ENCODE results near the gene SLC9A1.
"Not testable (repeated sequence)": the region's sequence is repeated elsewhere in the genome, so short reads cannot be mapped to it uniquely, and the experiment has no call there.

Gene SLC9A1

GRCh38 chr1:27154991-27155781, at the start of gene SLC9A1:
Gene SLC9A1 (minus strand): TSS chr1:27155125. CDS start chr1:27154334, 791 bp downstream.
- FAIRE-seq (no peak), DNase-seq (ENCODE audit: insufficient read length, low spot score) (peak; percentile 67)

- FAIRE-seq = no peak
- DNase-seq (ENCODE audit: insufficient read length, low spot score) = no peak
These were observed 49.0 kb upstream of the SLC9A1 start for GRCh38 chr1:27203946-27204345.

- DNase-seq (ENCODE audit: insufficient read length, low spot score) = no peak
- no peak for FAIRE-seq
These were observed 46.4 kb upstream of the SLC9A1 start for GRCh38 chr1:27201295-27201694.

GRCh38 chr1:27193194-27193593, 38.3 kb upstream of the SLC9A1 start:
- no peak for DNase-seq (ENCODE audit: insufficient read length, low spot score)
- FAIRE-seq = no peak

GRCh38 chr1:27192039-27192529, 37.2 kb upstream of the SLC9A1 start:
- DNase-seq (ENCODE audit: insufficient read length, low spot score) (no peak), FAIRE-seq (no peak)

- not testable (repeated sequence) for DNase-seq (ENCODE audit: insufficient read length, low spot score); FAIRE-seq
These were observed 29.7 kb upstream of the SLC9A1 start for GRCh38 chr1:27184665-27185064.

GRCh38 chr1:27179979-27180378, 25.1 kb upstream of the SLC9A1 start:
- DNase-seq (ENCODE audit: insufficient read length, low spot score) (no peak), FAIRE-seq (no peak)

GRCh38 chr1:27179379-27179778, 24.5 kb upstream of the SLC9A1 start:
- DNase-seq (ENCODE audit: insufficient read length, low spot score) (no peak), FAIRE-seq (no peak)

GRCh38 chr1:27176954-27177353, 22.0 kb upstream of the SLC9A1 start:
- DNase-seq (ENCODE audit: insufficient read length, low spot score) (no peak), FAIRE-seq (no peak)

GRCh38 chr1:27176323-27176722, 21.4 kb upstream of the SLC9A1 start:
- DNase-seq (ENCODE audit: insufficient read length, low spot score) (no peak), FAIRE-seq (no peak)

- FAIRE-seq; DNase-seq (ENCODE audit: insufficient read length, low spot score): not testable (repeated sequence)
These were observed 18.1 kb upstream of the SLC9A1 start for GRCh38 chr1:27172992-27173391.

- DNase-seq (ENCODE audit: insufficient read length, low spot score) = no peak
These were observed 12.0 kb upstream of the SLC9A1 start for GRCh38 chr1:27166929-27167328.

GRCh38 chr1:27166351-27166802, 11.5 kb upstream of the SLC9A1 start:
- FAIRE-seq (no peak), DNase-seq (ENCODE audit: insufficient read length, low spot score) (peak; percentile 35)

More at GRCh38 chr1:27166929-27167328, 12.0 kb upstream of the SLC9A1 start:
- no peak for FAIRE-seq

GRCh38 chr1:27163093-27163492, 8.2 kb upstream of the SLC9A1 start:
- no peak for FAIRE-seq
- no peak for DNase-seq (ENCODE audit: insufficient read length, low spot score)

- no peak for DNase-seq (ENCODE audit: insufficient read length, low spot score)
- no peak for FAIRE-seq
These were observed 7.2 kb upstream of the SLC9A1 start for GRCh38 chr1:27162090-27162489.

GRCh38 chr1:27161594-27161993, 6.7 kb upstream of the SLC9A1 start:
- no peak for FAIRE-seq
- DNase-seq (ENCODE audit: insufficient read length, low spot score) = no peak

- FAIRE-seq = no peak
These were observed 2.3 kb upstream of the SLC9A1 start for GRCh38 chr1:27157194-27157593.

GRCh38 chr1:27154469-27154990, 395 bp downstream of the SLC9A1 start:
- FAIRE-seq (no peak), DNase-seq (ENCODE audit: insufficient read length, low spot score) (no peak)

More at GRCh38 chr1:27157194-27157593, 2.3 kb upstream of the SLC9A1 start:
- DNase-seq (ENCODE audit: insufficient read length, low spot score) = no peak

GRCh38 chr1:27153927-27154358, 982 bp downstream of the SLC9A1 start:
- FAIRE-seq (no peak), DNase-seq (ENCODE audit: insufficient read length, low spot score) (no peak)

- FAIRE-seq = no peak
- DNase-seq (ENCODE audit: insufficient read length, low spot score) = no peak
These were observed 1.4 kb downstream of the SLC9A1 start for GRCh38 chr1:27153549-27153886.

GRCh38 chr1:27152829-27153548, 1.9 kb downstream of the SLC9A1 start:
- FAIRE-seq (no peak), DNase-seq (ENCODE audit: insufficient read length, low spot score) (no peak)
